Measurements from ENCODE around the gene SIDT2. TPM values are rescaled to one million over a fixed set of nuclear protein-coding genes. Genes with fewer than 3 reads are reported as not detected.
A peak's percentile ranks its signal among the peaks of the same experiment; 100 is the strongest.
"Not testable (repeated sequence)": the region's sequence is repeated elsewhere in the genome, so short reads cannot be mapped to it uniquely, and the experiment has no call there.

Gene SIDT2
- polyA plus RNA-seq (2011; rRNA removed) (32.5 and 45.0 TPM in 2 replicates), polyA minus RNA-seq (2011; rRNA and poly(A)+ RNA removed) (59.4 and 84.3 TPM in 2 replicates)

GRCh38 chr11:117178210-117179034 is at the start of gene SIDT2:
SIDT2 (plus strand) TSS chr11:117178743; CDS start chr11:117179264, 521 bp downstream.
- H3K27ac ChIP-seq (ENCODE audit: low read depth, low read length), result peak within 1 kb of the TSS; percentile 65
- CTCF ChIA-PET, result interaction anchor here (1.1 to 6.5 kb wide), 6 partner anchors 12 to 52 kb away, joined by 3 to 70 read pairs (median 12); no protein-coding TSS in a partner anchor

GRCh38 chr11:117130396-117130795 is 48.1 kb upstream of the SIDT2 start:
- H3K27ac ChIP-seq (ENCODE audit: low read depth, low read length); H3K27me3 ChIP-seq (ENCODE audit: control insufficient read depth, insufficient read depth, low read length); DNase-seq (ENCODE audit: low read depth, low spot score); POLR2A ChIA-PET; H3K4me3 ChIP-seq (ENCODE audit: low read depth, low read length); CTCF ChIA-PET; H3K9me3 ChIP-seq (ENCODE audit: control insufficient read depth, insufficient read depth, low read length): not testable (repeated sequence)

More at GRCh38 chr11:117178210-117179034, at the start of gene SIDT2:
- peak; percentile 86 for DNase-seq (ENCODE audit: low read depth, low spot score)
- POLR2A ChIA-PET, result interaction anchor here (0.7 to 2.7 kb wide), 9 partner anchors 8 to 391 kb away, joined by 3 to 20 read pairs (median 4); partner anchors contain the start of genes PAFAH1B2, PCSK7, RNF214 and ZPR1
- Histone ChIP-seq H3K9me3 (ENCODE audit: control insufficient read depth, insufficient read depth, low read length) (no peaks in the 10 kb centered on the region; the same call in 1 of the 2 replicates), H3K4me3 (ENCODE audit: low read depth, low read length) (peak within 1 kb of the TSS; percentile 76), H3K27me3 (ENCODE audit: control insufficient read depth, insufficient read depth, low read length) (no peaks in the 10 kb centered on the region)
- no peak for TF ChIP-seq CTCF (IDR thresholded peaks at IDR 0.05; ENCODE audit: low read depth, low read length)

- no peak for DNase-seq (ENCODE audit: low read depth, low spot score)
- POLR2A ChIA-PET, result no interaction called here
- CTCF ChIA-PET, result no interaction called here
- no peak overlapping the region for H3K4me3 ChIP-seq (ENCODE audit: low read depth, low read length)
- no peaks in the 10 kb centered on the region for H3K9me3 ChIP-seq (ENCODE audit: control insufficient read depth, insufficient read depth, low read length)
- TF ChIP-seq CTCF (IDR thresholded peaks at IDR 0.05; ENCODE audit: low read depth, low read length), result no peak
- no peak overlapping the region for H3K27ac ChIP-seq (ENCODE audit: low read depth, low read length)
- peaks cover 4% of the 10 kb centered on the region for H3K27me3 ChIP-seq (ENCODE audit: control insufficient read depth, insufficient read depth, low read length)
Measured at GRCh38 chr11:117130879-117131278, 47.7 kb upstream of the SIDT2 start.

- Histone ChIP-seq H3K9me3 (ENCODE audit: control insufficient read depth, insufficient read depth, low read length) (no peaks in the 10 kb centered on the region), H3K4me3 (ENCODE audit: low read depth, low read length) (no peak overlapping the region), H3K27ac (ENCODE audit: low read depth, low read length) (no peak overlapping the region), H3K27me3 (ENCODE audit: control insufficient read depth, insufficient read depth, low read length) (no peaks in the 10 kb centered on the region)
- CTCF ChIA-PET, result no interaction called here
- TF ChIP-seq CTCF (IDR thresholded peaks at IDR 0.05; ENCODE audit: low read depth, low read length), result no peak
- POLR2A ChIA-PET, result no interaction called here
- no peak for DNase-seq (ENCODE audit: low read depth, low spot score)
Measured at GRCh38 chr11:117134431-117134830, 44.1 kb upstream of the SIDT2 start.

- POLR2A ChIA-PET, result not testable (repeated sequence)
Measured at GRCh38 chr11:117134979-117135378, 43.6 kb upstream of the SIDT2 start.

GRCh38 chr11:117137223-117138086 is 41.1 kb upstream of the SIDT2 start:
- DNase-seq (ENCODE audit: low read depth, low spot score); H3K4me3 ChIP-seq (ENCODE audit: low read depth, low read length); H3K9me3 ChIP-seq (ENCODE audit: control insufficient read depth, insufficient read depth, low read length); H3K27ac ChIP-seq (ENCODE audit: low read depth, low read length); POLR2A ChIA-PET; H3K27me3 ChIP-seq (ENCODE audit: control insufficient read depth, insufficient read depth, low read length): not testable (repeated sequence)
- CTCF ChIA-PET, result interaction anchor here (1.2 kb wide), 1 partner anchor 31 kb away, joined by 3 read pairs; no protein-coding TSS in a partner anchor

More at GRCh38 chr11:117134979-117135378, 43.6 kb upstream of the SIDT2 start:
- H3K9me3 ChIP-seq (ENCODE audit: control insufficient read depth, insufficient read depth, low read length); DNase-seq (ENCODE audit: low read depth, low spot score); CTCF ChIA-PET; H3K4me3 ChIP-seq (ENCODE audit: low read depth, low read length); H3K27ac ChIP-seq (ENCODE audit: low read depth, low read length); H3K27me3 ChIP-seq (ENCODE audit: control insufficient read depth, insufficient read depth, low read length): not testable (repeated sequence)

Data from AG04450 (cell line).